Measurements from ENCODE around the gene SCART1. TPM values are rescaled to one million over a fixed set of nuclear protein-coding genes. Genes with fewer than 3 reads are reported as not detected.

The SCART1 gene
- total RNA-seq, 1 experiment from 2014 or later: 0.50 TPM

GRCh38 chr10:133464582-133465031 is 10.9 kb downstream of the SCART1 start:
- Histone ChIP-seq H2BK120ac (ENCODE audit: low read depth, low read length, poor library complexity, severe bottlenecking) (no peak overlapping the region), H3K4me2 (ENCODE audit: insufficient read depth, insufficient read length, low read length) (no peak overlapping the region), H3K9me3 (ENCODE audit: control insufficient read depth, low read depth, low read length) (peaks cover 66% of the 10 kb centered on the region), H4K8ac (replicated peaks; ENCODE audit: insufficient read length, low read depth, low read length) (no peak overlapping the region), H2AFZ (ENCODE audit: low read length) (no peak overlapping the region), H2BK20ac (ENCODE audit: low read depth, low read length, poor library complexity, severe bottlenecking) (no peak overlapping the region), H2BK12ac (ENCODE audit: insufficient read length, low read depth, low read length) (no peak overlapping the region), H3K23ac (ENCODE audit: insufficient read length, low read depth, low read length) (no peak overlapping the region), H3K56ac (ENCODE audit: insufficient read length, low read depth, low read length) (no peak overlapping the region), H3K27ac (ENCODE audit: insufficient read length, low read depth, low read length) (no peak overlapping the region), H2BK15ac (ENCODE audit: low read depth, low read length) (no peak overlapping the region), H4K20me1 (ENCODE audit: control insufficient read depth, insufficient read depth, insufficient read length) (no peaks in the 10 kb centered on the region), H3K4me1 (ENCODE audit: insufficient read depth, low read length) (no peaks in the 10 kb centered on the region), H3K4ac (ENCODE audit: low read depth, low read length) (no peak overlapping the region), H3K79me1 (ENCODE audit: insufficient read depth, low read depth, low read length, poor library complexity, severe bottlenecking) (no peaks in the 10 kb centered on the region), H3K23me2 (ENCODE audit: insufficient read length, low read depth, low read length, poor library complexity, severe bottlenecking) (no peaks in the 10 kb centered on the region), H3K27me3 (ENCODE audit: insufficient read depth, low read length) (no peaks in the 10 kb centered on the region), H2BK5ac (ENCODE audit: insufficient read length, low read length) (no peak overlapping the region), H4K5ac (ENCODE audit: insufficient read length, low read depth, low read length) (no peak overlapping the region), H3K9ac (ENCODE audit: extremely low read depth, insufficient read length, low read length) (no peak overlapping the region), H2AK5ac (ENCODE audit: insufficient read length, low read length) (no peak overlapping the region), H3K79me2 (ENCODE audit: insufficient read depth, low read length) (no peaks in the 10 kb centered on the region), H3T11ph (ENCODE audit: low read length) (no peak overlapping the region), H3K18ac (ENCODE audit: insufficient read length, low read depth, low read length) (no peak overlapping the region), H3K14ac (ENCODE audit: insufficient read depth, low read length) (no peak overlapping the region), H4K91ac (ENCODE audit: insufficient read length, low read depth, low read length) (no peak overlapping the region)
- peaks cover 83 to 89% of the 10 kb centered on the region in 2 experiments for H3K9me3 Mint-ChIP-seq
- no peak overlapping the region for H3K4me3 Mint-ChIP-seq
- TF ChIP-seq CTCF (conservative IDR thresholded peaks at IDR 0.05): no peak
- H3K4me1 Mint-ChIP-seq: no peaks in the 10 kb centered on the region
- peaks cover 6% of the 10 kb centered on the region for H3K27me3 Mint-ChIP-seq (ENCODE audit: low read depth)
- peaks cover 9 to 31% (median 20%) of the 10 kb centered on the region in 3 experiments; a peak in 6 of 7 replicates for H3K36me3 Mint-ChIP-seq (ENCODE audit: insufficient read depth in 1 of 3, low read depth in 3 of 3)
- WGBS (ENCODE audit: extremely low coverage, insufficient read length, low lambda C conversion rate): no CpG with 5 or more reads among the region's 12 CpGs
- no peak overlapping the region for H3K27ac Mint-ChIP-seq
- DNase-seq: no peak

All from H9 (cell line).